Colonic mucosa (tissue), 4 donors: ENCODE data around the gene KHDC1L. TPM values are rescaled to one million over a fixed set of nuclear protein-coding genes. Genes with fewer than 3 reads are reported as not detected.
"Not testable (repeated sequence)": the region's sequence is repeated elsewhere in the genome, so short reads cannot be mapped to it uniquely, and the experiment has no call there.

Source experiments
- DNase-seq: peaks from one replicate; pipeline ENCODE4 v3.0.0-alpha.2; 2020
- H3K27ac ChIP-seq: fragments of 200-600 bp; one replicate; pipeline ENCODE4 v1.8.0; 2021
- H3K27me3 ChIP-seq: fragments of 200-600 bp; one replicate; pipeline ENCODE4 v1.8.0; 2021
- H3K36me3 ChIP-seq: fragments of 200-600 bp; one replicate; pipeline ENCODE4 v1.8.0; 2021
- H3K4me1 ChIP-seq: fragments of 200-600 bp; one replicate; pipeline ENCODE4 v1.8.0; 2021; ENCODE audit warnings: mild to moderate bottlenecking
- H3K4me3 ChIP-seq: fragments of 200-600 bp; one replicate; pipeline ENCODE4 v1.8.0; 2021
- H3K9ac ChIP-seq, 2 donors: one replicate each; pipeline ENCODE4 v1.7.0; 2013; ENCODE audit warnings: control low read depth in 2 of 2, low read depth in 2 of 2, low read length in 2 of 2
- H3K9me3 ChIP-seq: fragments of 200-600 bp; one replicate; pipeline ENCODE4 v1.8.0; 2021
- CTCF ChIP-seq: fragments of 200-600 bp; IDR thresholded peaks from one replicate; pipeline ENCODE4 v1.8.0; 2022; ENCODE audit warnings: antibody characterized with exemption, mild to moderate bottlenecking
- intact Hi-C: fragments of 100-400 bp; cut with DNase I; formaldehyde crosslinking; loops from one replicate; pipeline ENCODE4 v1.14.1; 2022
- total RNA-seq, 2 donors: library from RNA; stranded (reverse); fragmentation: NEBNext Ultra II Directional in 1 of 2; extraction: Animal tissue kit (Norgen Biotek cat#: 25700) in 1 of 2; gene quantifications; one replicate each; pipeline ENCODE4 v1.2.1, GENCODE V29; 2021
- donor health status: healthy.
- donor health status: DM: no; HTN: no; CAD: no.
- donor health status: DM: no; HTN: no; CAD: no.

Gene KHDC1L
- total RNA-seq, 2 donors from 2014 or later: not detected

- Histone ChIP-seq H3K9ac (no peak overlapping the region), H3K27ac (no peak overlapping the region), H3K36me3 (no peaks in the 10 kb centered on the region), H3K4me1 (no peaks in the 10 kb centered on the region), H3K4me3 (no peak overlapping the region), H3K9me3 (no peaks in the 10 kb centered on the region), H3K27me3 (no peaks in the 10 kb centered on the region)
- intact Hi-C loops: no loop called here
- TF ChIP-seq CTCF: no peak
- no peak for DNase-seq
These were observed 15.4 kb upstream of the KHDC1L start for GRCh38 chr6:73240730-73241129.

- Histone ChIP-seq H3K4me1 (no peaks in the 10 kb centered on the region), H3K27ac (no peak overlapping the region), H3K9me3 (no peaks in the 10 kb centered on the region), H3K4me3 (no peak overlapping the region), H3K27me3 (no peaks in the 10 kb centered on the region), H3K36me3 (no peaks in the 10 kb centered on the region), H3K9ac (no peak overlapping the region)
- no peak for DNase-seq
- TF ChIP-seq CTCF: no peak
- intact Hi-C loops: no loop called here
These were observed 11.0 kb upstream of the KHDC1L start for GRCh38 chr6:73236144-73236750.

GRCh38 chr6:73234733-73235132 is 9.4 kb upstream of the KHDC1L start:
- no peaks in the 10 kb centered on the region for H3K36me3 ChIP-seq
- no peaks in the 10 kb centered on the region for H3K27me3 ChIP-seq
- no peak for TF ChIP-seq CTCF
- H3K27ac ChIP-seq: no peak overlapping the region
- no peak overlapping the region for H3K9ac ChIP-seq
- intact Hi-C loops: no loop called here
- H3K4me3 ChIP-seq: no peak overlapping the region
- no peaks in the 10 kb centered on the region for H3K9me3 ChIP-seq
- DNase-seq: no peak
- H3K4me1 ChIP-seq: no peaks in the 10 kb centered on the region

- intact Hi-C loops, H3K9ac ChIP-seq, H3K27ac ChIP-seq, H3K27me3 ChIP-seq, H3K36me3 ChIP-seq, H3K9me3 ChIP-seq, H3K4me3 ChIP-seq, H3K4me1 ChIP-seq, DNase-seq: not testable (repeated sequence)
These were observed 8.7 kb upstream of the KHDC1L start for GRCh38 chr6:73233971-73234370.

- Histone ChIP-seq H3K9ac (no peak overlapping the region), H3K9me3 (no peaks in the 10 kb centered on the region), H3K27me3 (no peaks in the 10 kb centered on the region), H3K36me3 (no peaks in the 10 kb centered on the region), H3K27ac (no peak overlapping the region), H3K4me1 (no peaks in the 10 kb centered on the region), H3K4me3 (no peak overlapping the region)
- no peak for DNase-seq
- intact Hi-C loops: no loop called here
- no peak for TF ChIP-seq CTCF
These were observed 7.8 kb upstream of the KHDC1L start for GRCh38 chr6:73233048-73233447.

- intact Hi-C loops: no loop called here
- no peak for TF ChIP-seq CTCF
- Histone ChIP-seq H3K4me3 (no peak overlapping the region), H3K4me1 (no peaks in the 10 kb centered on the region), H3K27me3 (no peaks in the 10 kb centered on the region), H3K9me3 (no peaks in the 10 kb centered on the region), H3K27ac (no peak overlapping the region), H3K36me3 (no peaks in the 10 kb centered on the region), H3K9ac (no peak overlapping the region)
- no peak for DNase-seq
These were observed 6.7 kb upstream of the KHDC1L start for GRCh38 chr6:73231986-73232391.
